Lower leg skin (tissue), 4 donors: ENCODE measurements around the gene DNAJC13. TPM values are rescaled to one million over a fixed set of nuclear protein-coding genes. Genes with fewer than 3 reads are reported as not detected.
"Not testable (repeated sequence)": the region's sequence is repeated elsewhere in the genome, so short reads cannot be mapped to it uniquely, and the experiment has no call there.

Source experiments
- DNase-seq, 2 donors: peaks; one replicate each; pipeline ENCODE4 v3.0.0-alpha.2; 2019; ENCODE audit warnings: low spot score in 2 of 2
- H3K4me3 ChIP-seq: fragments of 200-600 bp; sonication (generic); 2 replicates; pipeline ENCODE4 v1.5.1; 2017; ENCODE audit warnings: mild to moderate bottlenecking, low read depth; ENCODE audit not compliant: poor library complexity, severe bottlenecking
- CTCF ChIP-seq, 3 donors: fragments of 450-650 bp; IDR thresholded peaks; one replicate each; pipeline ENCODE4 v1.5.1; 2016; ENCODE audit warnings: antibody characterized with exemption in 3 of 3, mild to moderate bottlenecking in 3 of 3, moderate library complexity in 2 of 3
- POLR2A ChIP-seq, 2 donors: fragments of 450-650 bp; IDR thresholded peaks; one replicate each; pipeline ENCODE4 v1.6.1; 2016 to 2017; ENCODE audit warnings: antibody characterized with exemption in 2 of 2, mild to moderate bottlenecking in 1 of 2, moderate library complexity in 1 of 2
- WGBS, 2 donors: methylation state at CpG; one replicate each; pipeline ENCODE4 v1.1.5; 2018; 5-methylcytosine and 5-hydroxymethylcytosine counted together
- intact Hi-C: fragments of 100-400 bp; cut with DNase I; formaldehyde crosslinking; loops from one replicate; pipeline ENCODE4 v1.15.0; 2023; ENCODE audit warnings: low total_unique reads
- total RNA-seq, 4 donors: library from RNA; depleted of rRNA; stranded (reverse); fragments of >200 nt; gene quantifications; one replicate each; pipeline ENCODE4 v1.1.0, GENCODE V29; 2016

The DNAJC13 gene
- total RNA-seq, 4 donors from 2014 or later, result 25.4 to 54.1 (median 31.2) TPM

GRCh38 chr3:132394320-132394719 lies 23.0 kb upstream of the DNAJC13 start:
- intact Hi-C loops, result loop anchor here (10.0 kb wide), 1 partner anchor 570 kb away; no protein-coding TSS in a partner anchor
- WGBS, 2 donors, result 25 to 28% methylated on average over 2 of the region's 2 CpGs
- TF ChIP-seq POLR2A (IDR thresholded peaks at IDR 0.05), result no peak
- TF ChIP-seq CTCF (IDR thresholded peaks at IDR 0.05), result no peak
- H3K4me3 ChIP-seq, result no peak overlapping the region
- DNase-seq, result no peak

- no peak for TF ChIP-seq CTCF (IDR thresholded peaks at IDR 0.05)
- TF ChIP-seq POLR2A (IDR thresholded peaks at IDR 0.05), result no peak
Observed at GRCh38 chr3:132395126-132395525, 22.2 kb upstream of the DNAJC13 start.

GRCh38 chr3:132396255-132396654 lies 21.0 kb upstream of the DNAJC13 start:
- H3K4me3 ChIP-seq, result no peak overlapping the region
- no peak for DNase-seq
- WGBS, 2 donors, result 92% methylated on average over 16 to 24 of the region's 24 CpGs
- no peak for TF ChIP-seq CTCF (IDR thresholded peaks at IDR 0.05)
- no peak for TF ChIP-seq POLR2A (IDR thresholded peaks at IDR 0.05)
- intact Hi-C loops, result loop anchor here (10.0 kb wide), 1 partner anchor 569 kb away; no protein-coding TSS in a partner anchor

More at GRCh38 chr3:132395126-132395525, 22.2 kb upstream of the DNAJC13 start:
- intact Hi-C loops, result loop anchor here (10.0 kb wide), 1 partner anchor 570 kb away; no protein-coding TSS in a partner anchor
- no peak overlapping the region for H3K4me3 ChIP-seq
- no peak for DNase-seq
- 77 to 79% methylated on average over 1 of the region's 1 CpG for WGBS, 2 donors

GRCh38 chr3:132396776-132397175 lies 20.5 kb upstream of the DNAJC13 start:
- 82 to 84% methylated on average over 8 of the region's 8 CpGs for WGBS, 2 donors
- H3K4me3 ChIP-seq, DNase-seq: not testable (repeated sequence)
- intact Hi-C loops, result loop anchor here (10.0 kb wide), 1 partner anchor 568 kb away; no protein-coding TSS in a partner anchor

- WGBS, 2 donors, result 69 to 76% methylated on average over 5 of the region's 5 CpGs
- no peak overlapping the region for H3K4me3 ChIP-seq
- no peak for DNase-seq
- intact Hi-C loops, result loop anchor here (10.0 kb wide), 1 partner anchor 566 kb away; no protein-coding TSS in a partner anchor
- TF ChIP-seq CTCF (IDR thresholded peaks at IDR 0.05) (no peak), POLR2A (IDR thresholded peaks at IDR 0.05) (no peak)
Observed at GRCh38 chr3:132399054-132399929, 18.0 kb upstream of the DNAJC13 start.

- intact Hi-C loops, result loop anchor here (5.0 kb wide), 1 partner anchor 369 kb away; no protein-coding TSS in a partner anchor
- 86 to 87% methylated on average over 13 of the region's 13 CpGs for WGBS, 2 donors
- no peak for DNase-seq
- H3K4me3 ChIP-seq, result no peak overlapping the region
- no peak for TF ChIP-seq CTCF (IDR thresholded peaks at IDR 0.05)
- no peak for TF ChIP-seq POLR2A (IDR thresholded peaks at IDR 0.05)
Observed at GRCh38 chr3:132401255-132401654, 16.0 kb upstream of the DNAJC13 start.
